Ishikawa (cell line): ENCODE data around the gene TBC1D8B.

Experiments used
- CEBPB ChIP-seq: IDR thresholded peaks from 2 replicates; pipeline ENCODE4 v1.6.1; 2012
- CREB1 ChIP-seq: IDR thresholded peaks from 2 replicates; pipeline ENCODE4 v1.6.1; 2012; ENCODE audit warnings: low read depth
- EGR1 ChIP-seq: IDR thresholded peaks from 2 replicates; pipeline ENCODE4 v1.6.1; 2012
- EP300 ChIP-seq: IDR thresholded peaks from 2 replicates; pipeline ENCODE4 v1.6.1; 2012; ENCODE audit warnings: borderline replicate concordance
- MAX ChIP-seq: IDR thresholded peaks from 2 replicates; pipeline ENCODE4 v1.6.1; 2012
- NFIC ChIP-seq: IDR thresholded peaks from 2 replicates; pipeline ENCODE4 v1.6.1; 2012
- REST ChIP-seq: IDR thresholded peaks from 2 replicates; pipeline ENCODE4 v1.6.1; 2012; ENCODE audit warnings: low read depth, mild to moderate bottlenecking
- TAF1 ChIP-seq: IDR thresholded peaks from 2 replicates; pipeline ENCODE4 v1.6.1; 2012; ENCODE audit warnings: low read depth, mild to moderate bottlenecking
- TCF12 ChIP-seq: IDR thresholded peaks from 2 replicates; pipeline ENCODE4 v1.6.1; 2012; ENCODE audit warnings: low read depth
- TEAD4 ChIP-seq: IDR thresholded peaks from 2 replicates; pipeline ENCODE4 v1.6.1; 2012
- USF1 ChIP-seq: IDR thresholded peaks from 2 replicates; pipeline ENCODE4 v1.6.1; 2012
- YY1 ChIP-seq: IDR thresholded peaks from 2 replicates; pipeline ENCODE4 v1.6.1; 2012; ENCODE audit warnings: low read depth
- ZBTB7A ChIP-seq: IDR thresholded peaks from 2 replicates; pipeline ENCODE4 v1.6.1; 2012; ENCODE audit warnings: low read depth

GRCh38 chrX:106862972-106863688 is 60.7 kb downstream of the TBC1D8B start:
- TF ChIP-seq EP300 (no peak), CEBPB (no peak), MAX (no peak), TEAD4 (no peak), TAF1 (no peak), TCF12 (no peak), YY1 (no peak), EGR1 (no peak), ZBTB7A (no peak), REST (no peak), NFIC (no peak), CREB1 (no peak), USF1 (no peak)
